MCF 10A (cell line): ENCODE data around the gene DHX58. TPM values are rescaled to one million over a fixed set of nuclear protein-coding genes. Genes with fewer than 3 reads are reported as not detected.

Experiments
- BruUV-seq: library from RNA; stranded (reverse); fragments of 400-500 nt; replicated peaks from 2 replicates; lab custom pipeline; 2021; lab: Mats Ljungman, UMichigan
- CTCF ChIA-PET: fragments of 300-600 bp; sonication (Branson Sonifier 250); formaldehyde crosslinking; extraction: SDS; loops from one replicate; lab custom pipeline; 2021; ENCODE audit warnings: antibody characterized with exemption, inconsistent platforms; lab: Yijun Ruan, JAX
- POLR2A ChIA-PET: fragments of 300-600, 350-650 bp; sonication (Branson Sonifier 250); formaldehyde crosslinking; extraction: SDS; loops from one replicate; lab custom pipeline; 2020; ENCODE audit warnings: antibody characterized with exemption, inconsistent platforms; lab: Yijun Ruan, JAX
- DNase-seq: peaks from one replicate; pipeline ENCODE4 v3.0.0-alpha.2; 2018; ENCODE audit not compliant: unreplicated experiment
- H3K27ac Mint-ChIP-seq: one replicate; pipeline ENCODE4 v1.8.0; 2022; ENCODE audit warnings: mild to moderate bottlenecking, low read depth, mixed read lengths; ENCODE audit not compliant: unreplicated experiment
- H3K27me3 Mint-ChIP-seq: one replicate; pipeline ENCODE4 v1.8.0; 2022; ENCODE audit warnings: mixed read lengths; ENCODE audit not compliant: insufficient read depth, unreplicated experiment
- H3K36me3 Mint-ChIP-seq: one replicate; pipeline ENCODE4 v1.8.0; 2022; ENCODE audit warnings: mild to moderate bottlenecking, moderate library complexity, mixed read lengths; ENCODE audit not compliant: insufficient read depth, unreplicated experiment
- H3K4me1 Mint-ChIP-seq: one replicate; pipeline ENCODE4 v1.8.0; 2022; ENCODE audit warnings: mixed read lengths; ENCODE audit not compliant: insufficient read depth, unreplicated experiment
- H3K4me3 Mint-ChIP-seq: one replicate; pipeline ENCODE4 v1.8.0; 2022; ENCODE audit warnings: mild to moderate bottlenecking, moderate library complexity, mixed read lengths; ENCODE audit not compliant: unreplicated experiment
- H3K9me3 Mint-ChIP-seq: one replicate; pipeline ENCODE4 v1.8.0; 2022; ENCODE audit warnings: mixed read lengths; ENCODE audit not compliant: unreplicated experiment
- intact Hi-C: fragments of 100-400 bp; cut with micrococcal nuclease; formaldehyde crosslinking; loops from 2 replicates; pipeline ENCODE4 v1.14.1; 2022
- total RNA-seq: library from RNA; stranded (reverse); gene quantifications from 2 replicates; pipeline ENCODE4 v1.2.3, GENCODE V29; 2022
- TF ChIP-seq, protein P1 (sequence below): fragments of 200-600 bp; IDR thresholded peaks from one replicate; pipeline ENCODE4 v1.8.0; 2022; ENCODE audit warnings: antibody characterized with exemption, mild to moderate bottlenecking; ENCODE audit not compliant: unreplicated experiment

DHX58 gene
- total RNA-seq, 1 experiment from 2014 or later: 2.8 TPM

DNA sequence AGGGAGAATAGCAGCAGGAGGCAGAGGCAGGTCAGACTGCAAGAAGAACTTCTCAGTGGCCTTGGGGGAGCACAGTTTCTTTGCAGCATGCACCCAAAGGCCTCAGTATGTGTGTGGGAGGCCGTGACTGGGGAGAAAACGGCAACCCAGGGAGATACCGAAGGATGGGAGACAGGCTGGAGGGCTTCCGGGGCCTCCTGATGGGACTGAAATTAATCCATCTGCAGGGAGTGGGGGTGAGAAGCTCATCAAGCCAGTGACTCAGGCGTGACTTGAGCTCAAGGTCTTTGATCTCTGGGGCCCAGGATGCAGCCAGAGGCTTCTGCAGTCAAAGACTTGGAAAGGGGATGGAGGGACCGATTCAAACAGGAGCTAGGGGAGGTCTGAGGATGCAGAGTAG lies 57.0 kb downstream of the DHX58 start:
- intact Hi-C loops: no loop called here
- ChIA-PET POLR2A (no interaction called here), CTCF (interaction anchor here (0.8 to 0.9 kb wide), 2 partner anchors 10 to 32 kb away, joined by 3 to 4 read pairs; no protein-coding TSS in a partner anchor)
- no peak overlapping the region for H3K27ac Mint-ChIP-seq
- no peak overlapping the region for H3K4me3 Mint-ChIP-seq
- no peaks in the 10 kb centered on the region for H3K36me3 Mint-ChIP-seq
- peaks cover 13% of the 10 kb centered on the region for H3K4me1 Mint-ChIP-seq
- TF ChIP-seq, protein P1, sequence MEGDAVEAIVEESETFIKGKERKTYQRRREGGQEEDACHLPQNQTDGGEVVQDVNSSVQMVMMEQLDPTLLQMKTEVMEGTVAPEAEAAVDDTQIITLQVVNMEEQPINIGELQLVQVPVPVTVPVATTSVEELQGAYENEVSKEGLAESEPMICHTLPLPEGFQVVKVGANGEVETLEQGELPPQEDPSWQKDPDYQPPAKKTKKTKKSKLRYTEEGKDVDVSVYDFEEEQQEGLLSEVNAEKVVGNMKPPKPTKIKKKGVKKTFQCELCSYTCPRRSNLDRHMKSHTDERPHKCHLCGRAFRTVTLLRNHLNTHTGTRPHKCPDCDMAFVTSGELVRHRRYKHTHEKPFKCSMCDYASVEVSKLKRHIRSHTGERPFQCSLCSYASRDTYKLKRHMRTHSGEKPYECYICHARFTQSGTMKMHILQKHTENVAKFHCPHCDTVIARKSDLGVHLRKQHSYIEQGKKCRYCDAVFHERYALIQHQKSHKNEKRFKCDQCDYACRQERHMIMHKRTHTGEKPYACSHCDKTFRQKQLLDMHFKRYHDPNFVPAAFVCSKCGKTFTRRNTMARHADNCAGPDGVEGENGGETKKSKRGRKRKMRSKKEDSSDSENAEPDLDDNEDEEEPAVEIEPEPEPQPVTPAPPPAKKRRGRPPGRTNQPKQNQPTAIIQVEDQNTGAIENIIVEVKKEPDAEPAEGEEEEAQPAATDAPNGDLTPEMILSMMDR: no peak
- no peaks in the 10 kb centered on the region for H3K9me3 Mint-ChIP-seq
- BruUV-seq: no TSS peak
- DNase-seq: no peak
- H3K27me3 Mint-ChIP-seq: peaks cover 33% of the 10 kb centered on the region

- Mint-ChIP-seq H3K36me3 (no peaks in the 10 kb centered on the region), H3K27me3 (peaks cover 33% of the 10 kb centered on the region), H3K27ac (no peak overlapping the region), H3K9me3 (no peaks in the 10 kb centered on the region), H3K4me3 (no peak overlapping the region), H3K4me1 (peaks cover 13% of the 10 kb centered on the region)
- no TSS peak for BruUV-seq
- CTCF ChIA-PET: interaction anchor here (0.7 to 1.0 kb wide), 3 partner anchors 32 to 82 kb away, joined by 3 to 5 read pairs (median 3); no protein-coding TSS in a partner anchor
- intact Hi-C loops: no loop called here
- TF ChIP-seq, protein P1: no peak
- POLR2A ChIA-PET: no interaction called here
- DNase-seq: no peak
Measured at GRCh38 chr17:42055027-42055426, 57.5 kb downstream of the DHX58 start.

- H3K9me3 Mint-ChIP-seq: no peaks in the 10 kb centered on the region
- peaks cover 40% of the 10 kb centered on the region for H3K27me3 Mint-ChIP-seq
- no peak for DNase-seq
- intact Hi-C loops: no loop called here
- ChIA-PET CTCF (interaction anchor here (0.8 to 1.0 kb wide), 2 partner anchors 12 to 14 kb away, joined by 3 to 4 read pairs; no protein-coding TSS in a partner anchor), POLR2A (no interaction called here)
- H3K4me3 Mint-ChIP-seq: no peak overlapping the region
- no TSS peak for BruUV-seq
- no peak overlapping the region for H3K27ac Mint-ChIP-seq
- H3K4me1 Mint-ChIP-seq: peaks cover 13% of the 10 kb centered on the region
- TF ChIP-seq, protein P1: no peak
- H3K36me3 Mint-ChIP-seq: no peaks in the 10 kb centered on the region
Measured at GRCh38 chr17:42053731-42054500, 58.6 kb downstream of the DHX58 start.

- Mint-ChIP-seq H3K36me3 (no peaks in the 10 kb centered on the region), H3K4me1 (peaks cover 13% of the 10 kb centered on the region), H3K9me3 (no peaks in the 10 kb centered on the region), H3K27me3 (peaks cover 49% of the 10 kb centered on the region), H3K27ac (no peak overlapping the region), H3K4me3 (no peak overlapping the region)
- BruUV-seq: no TSS peak
- TF ChIP-seq, protein P1: no peak
- intact Hi-C loops: no loop called here
- no peak for DNase-seq
- CTCF ChIA-PET: no interaction called here
- POLR2A ChIA-PET: no interaction called here
Measured at GRCh38 chr17:42052346-42052877, 60.1 kb downstream of the DHX58 start.
